Esophagus squamous epithelium (tissue), 5 donors: ENCODE data around the gene CRLF1. TPM values are rescaled to one million over a fixed set of nuclear protein-coding genes. Genes with fewer than 3 reads are reported as not detected.
A peak's percentile ranks its signal among the peaks of the same experiment; 100 is the strongest.

Source experiments
- DNase-seq: peaks from one replicate; lab custom pipeline; 2025; lab: John Stamatoyannopoulos, UW
- H3K27ac ChIP-seq, 4 donors: fragments of 200-600 bp; sonication (generic); one replicate each; pipeline ENCODE4 v1.5.1; 2016 to 2019; ENCODE audit warnings: mild to moderate bottlenecking in 1 of 4
- H3K27me3 ChIP-seq, 4 donors: fragments of 200-600 bp; sonication (generic); 1 replicate in 3 of 4; 2 replicates in 1 of 4; pipeline versions ENCODE4 v1.5.1 to v1.6.0; 2017 to 2021; ENCODE audit warnings: antibody characterized with exemption in 1 of 4
- H3K36me3 ChIP-seq, 3 donors: fragments of 200-600 bp; sonication (generic); one replicate each; pipeline ENCODE4 v1.5.1; 2016 to 2019
- H3K4me1 ChIP-seq, 3 donors: fragments of 200-600 bp; sonication (generic); one replicate each; pipeline ENCODE4 v1.5.1; 2017 to 2019
- H3K4me3 ChIP-seq, 4 donors: fragments of 200-600 bp; sonication (generic); 1 replicate in 3 of 4; 2 replicates in 1 of 4; pipeline ENCODE4 v1.5.1; 2016 to 2019; ENCODE audit warnings: mild to moderate bottlenecking in 2 of 4, moderate library complexity in 1 of 4
- H3K9me3 ChIP-seq, 3 donors: fragments of 200-600 bp; sonication (generic); one replicate each; pipeline ENCODE4 v1.5.1; 2016 to 2019
- POLR2A ChIP-seq, 4 donors: fragments of 450-650 bp; IDR thresholded peaks; one replicate each; pipeline ENCODE4 v1.6.1; 2017; ENCODE audit warnings: antibody characterized with exemption in 4 of 4, mild to moderate bottlenecking in 4 of 4, moderate library complexity in 3 of 4
- WGBS, 2 donors: methylation state at CpG; one replicate each; pipeline ENCODE4 v1.1.5; 2018; 5-methylcytosine and 5-hydroxymethylcytosine counted together
- intact Hi-C: fragments of 100-400 bp; cut with DNase I; formaldehyde crosslinking; loops from one replicate; pipeline ENCODE4 v1.15.0; 2022
- total RNA-seq, 4 donors: library from RNA; depleted of rRNA; stranded (reverse); fragments of >200 nt; gene quantifications; one replicate each; pipeline ENCODE4 v1.1.0, GENCODE V29; 2016
- TF ChIP-seq, protein P1 (sequence below), 6 experiments: fragments of 450-650 bp in 4 of 6; fragments of 200-600 bp in 2 of 6; sonication (generic) in 2 of 6; IDR thresholded peaks; one replicate each; pipeline ENCODE4 v1.5.1; 2016 to 2019; ENCODE audit warnings: antibody characterized with exemption in 6 of 6, mild to moderate bottlenecking in 4 of 6, moderate library complexity in 4 of 6
- donor health status: DM: yes; HTN: yes; CAD: no.

CRLF1 gene
- total RNA-seq, 4 donors from 2014 or later: 13.2 to 82.6 (median 19.3) TPM

DNA sequence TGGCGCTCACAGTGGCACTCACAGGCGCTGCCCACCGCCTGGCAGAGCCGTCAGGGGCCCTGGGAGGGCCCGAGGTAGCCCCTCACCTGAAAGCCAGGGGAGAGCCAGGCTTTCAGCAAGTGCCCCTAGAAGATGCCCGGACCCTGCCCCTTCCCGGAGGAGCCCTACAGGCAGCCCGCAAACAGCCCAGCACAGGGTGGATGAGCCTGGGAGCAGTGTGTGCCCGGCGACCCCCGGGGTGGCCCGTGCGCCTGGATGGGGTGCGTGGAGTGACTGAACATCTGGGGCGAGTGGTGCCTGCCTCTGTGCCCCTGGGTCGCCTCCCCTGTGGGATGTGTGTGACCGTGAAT, 1.4 kb downstream of the CRLF1 start:
- H3K27ac ChIP-seq: peak overlapping the region in 1 of 4 donors; percentile 52
- no peaks in the 10 kb centered on the region for H3K36me3 ChIP-seq
- peaks cover 11 to 96% (median 17%) of the 10 kb centered on the region in 4 donors for H3K27me3 ChIP-seq
- TF ChIP-seq POLR2A (IDR thresholded peaks at IDR 0.05): no peak
- TF ChIP-seq, protein P1, sequence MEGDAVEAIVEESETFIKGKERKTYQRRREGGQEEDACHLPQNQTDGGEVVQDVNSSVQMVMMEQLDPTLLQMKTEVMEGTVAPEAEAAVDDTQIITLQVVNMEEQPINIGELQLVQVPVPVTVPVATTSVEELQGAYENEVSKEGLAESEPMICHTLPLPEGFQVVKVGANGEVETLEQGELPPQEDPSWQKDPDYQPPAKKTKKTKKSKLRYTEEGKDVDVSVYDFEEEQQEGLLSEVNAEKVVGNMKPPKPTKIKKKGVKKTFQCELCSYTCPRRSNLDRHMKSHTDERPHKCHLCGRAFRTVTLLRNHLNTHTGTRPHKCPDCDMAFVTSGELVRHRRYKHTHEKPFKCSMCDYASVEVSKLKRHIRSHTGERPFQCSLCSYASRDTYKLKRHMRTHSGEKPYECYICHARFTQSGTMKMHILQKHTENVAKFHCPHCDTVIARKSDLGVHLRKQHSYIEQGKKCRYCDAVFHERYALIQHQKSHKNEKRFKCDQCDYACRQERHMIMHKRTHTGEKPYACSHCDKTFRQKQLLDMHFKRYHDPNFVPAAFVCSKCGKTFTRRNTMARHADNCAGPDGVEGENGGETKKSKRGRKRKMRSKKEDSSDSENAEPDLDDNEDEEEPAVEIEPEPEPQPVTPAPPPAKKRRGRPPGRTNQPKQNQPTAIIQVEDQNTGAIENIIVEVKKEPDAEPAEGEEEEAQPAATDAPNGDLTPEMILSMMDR (IDR thresholded peaks at IDR 0.05): no peak
- no peak for DNase-seq
- H3K9me3 ChIP-seq: no peaks in the 10 kb centered on the region
- H3K4me3 ChIP-seq: peak overlapping the region; percentile 28 to 63 (median 41)
- WGBS, 2 donors: 30% methylated on average over 2 of the region's 17 CpGs; no CpG with 5 or more reads in 1 of the 2 donors
- H3K4me1 ChIP-seq: peaks cover 16 to 48% (median 21%) of the 10 kb centered on the region in 3 donors
- intact Hi-C loops: no loop called here

DNA sequence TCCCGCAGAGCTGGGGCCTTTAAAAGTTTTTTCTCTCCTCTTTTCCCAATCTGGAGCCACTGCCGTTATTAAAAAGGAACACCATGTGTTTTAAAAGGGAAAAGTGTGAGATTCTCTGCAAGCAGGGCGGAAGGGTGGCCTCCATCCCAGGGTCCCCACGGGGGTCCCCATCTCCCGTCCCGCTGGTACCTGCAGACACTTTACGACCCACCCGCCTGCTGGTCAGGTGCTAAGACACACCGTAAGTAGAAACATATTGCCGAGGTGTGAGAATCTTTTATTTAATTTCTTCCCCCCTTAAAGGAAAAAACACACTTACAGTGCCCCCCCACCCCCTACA, 1.8 kb downstream of the CRLF1 start:
- WGBS, 2 donors: 46 to 58% methylated on average over 8 to 9 of the region's 10 CpGs
- H3K27ac ChIP-seq: no peak overlapping the region
- H3K27me3 ChIP-seq: peaks cover 7 to 96% (median 13%) of the 10 kb centered on the region in 4 donors

DNA sequence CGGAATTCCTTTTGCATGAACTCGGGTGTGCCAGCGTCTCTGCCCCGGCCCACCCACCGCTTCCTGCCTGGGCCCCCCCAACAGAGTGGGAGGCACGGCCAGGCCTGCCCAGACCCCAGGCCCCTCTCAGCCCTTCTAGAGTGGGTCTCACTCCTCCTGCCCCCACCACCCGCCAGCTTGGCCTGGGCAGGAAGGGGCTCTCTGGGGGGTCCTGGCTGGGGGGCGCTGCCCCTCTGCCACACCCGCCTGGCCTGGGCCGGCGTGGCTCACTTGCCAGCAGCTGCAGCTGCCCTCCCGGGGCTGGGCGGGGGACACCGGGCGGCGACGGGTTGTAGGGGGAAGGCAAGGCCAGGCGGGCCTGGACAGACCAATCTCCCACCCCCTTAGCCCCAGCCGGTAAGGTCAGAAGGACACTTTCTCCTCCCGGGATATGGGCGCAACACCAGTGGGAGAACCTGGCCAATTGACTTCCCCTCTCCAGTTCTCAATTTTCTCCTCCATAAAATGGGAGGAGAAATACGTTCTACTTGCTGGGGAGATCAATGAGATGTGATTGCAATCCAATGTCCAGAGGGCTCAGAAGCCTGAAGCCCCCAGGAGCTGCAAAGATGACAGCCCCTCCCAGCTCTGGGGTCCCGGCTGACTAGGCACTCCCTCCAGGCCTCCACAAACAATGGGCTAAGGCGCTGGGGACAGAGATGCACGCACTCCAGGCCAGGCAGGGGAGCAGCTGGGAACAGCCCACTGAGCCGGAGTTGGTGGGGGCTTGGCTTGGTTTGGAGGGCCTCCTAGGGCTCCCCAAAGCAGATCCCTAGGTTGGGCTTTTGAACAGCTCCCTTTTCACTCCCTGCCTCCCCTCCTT, 2.4 kb downstream of the CRLF1 start:
- no peak for DNase-seq
- peak overlapping the region in 2 of 4 donors; percentile 60 to 65 for H3K27ac ChIP-seq
- H3K36me3 ChIP-seq: no peaks in the 10 kb centered on the region
- intact Hi-C loops: no loop called here
- peak overlapping the region in 2 of 4 donors; percentile 49 to 63 for H3K4me3 ChIP-seq
- no peaks in the 10 kb centered on the region for H3K9me3 ChIP-seq
- H3K4me1 ChIP-seq: peaks cover 16 to 48% (median 21%) of the 10 kb centered on the region in 3 donors
- TF ChIP-seq, protein P1 (IDR thresholded peaks at IDR 0.05): no peak
- no peak for TF ChIP-seq POLR2A (IDR thresholded peaks at IDR 0.05)
- H3K27me3 ChIP-seq: peaks cover 4 to 96% (median 9%) of the 10 kb centered on the region in 4 donors
- WGBS, 2 donors: 39 to 60% methylated on average over 4 to 8 of the region's 26 CpGs

More for the DNA sequence above, 1.8 kb downstream of the CRLF1 start:
- no peaks in the 10 kb centered on the region for H3K36me3 ChIP-seq
- intact Hi-C loops: no loop called here
- H3K9me3 ChIP-seq: no peaks in the 10 kb centered on the region
- no peak for TF ChIP-seq POLR2A (IDR thresholded peaks at IDR 0.05)
- TF ChIP-seq, protein P1 (IDR thresholded peaks at IDR 0.05): no peak
- peaks cover 16 to 48% (median 21%) of the 10 kb centered on the region in 3 donors for H3K4me1 ChIP-seq
- H3K4me3 ChIP-seq: peak overlapping the region in 2 of 4 donors; percentile 49 to 63
- no peak for DNase-seq

DNA sequence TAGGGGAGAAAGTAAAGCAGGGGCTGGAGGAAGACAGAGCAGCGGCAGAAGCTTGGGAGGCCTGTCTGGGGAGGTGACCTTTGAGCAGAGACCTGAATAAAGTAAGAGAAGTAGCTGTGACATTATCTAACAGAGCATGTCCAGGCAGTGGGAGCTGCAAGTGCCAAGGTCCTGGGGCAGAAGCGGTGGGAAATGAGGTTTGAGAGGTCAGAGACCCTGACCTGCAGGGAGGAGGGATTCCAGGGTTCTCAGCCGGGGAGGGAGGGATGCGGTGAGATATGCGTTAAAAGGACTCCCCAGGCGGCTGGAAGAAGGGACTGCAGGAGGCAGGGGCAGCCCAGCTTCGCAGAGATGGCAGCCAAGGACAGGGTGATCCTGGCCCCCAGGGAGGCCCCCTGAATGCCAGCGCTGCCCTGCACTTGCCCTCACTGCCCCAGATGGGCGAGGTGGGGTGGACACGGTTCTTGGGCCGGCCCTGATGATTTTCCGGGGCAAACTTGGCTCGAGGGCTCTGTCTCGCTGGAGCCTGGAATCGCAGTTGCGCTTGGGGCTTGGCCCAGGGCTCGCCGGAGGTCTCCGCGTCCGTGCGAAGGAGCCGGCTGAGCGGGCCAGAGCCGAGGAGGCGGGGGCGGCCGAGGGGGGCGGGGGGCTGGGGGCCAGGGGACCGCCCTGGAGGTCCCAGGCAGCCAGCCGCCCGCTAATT, 3.2 kb downstream of the CRLF1 start:
- Histone ChIP-seq H3K36me3 (no peaks in the 10 kb centered on the region), H3K4me1 (peaks cover 16 to 48% (median 21%) of the 10 kb centered on the region in 3 donors), H3K9me3 (no peaks in the 10 kb centered on the region), H3K4me3 (peak overlapping the region in 2 of 4 donors; percentile 49 to 63), H3K27me3 (peaks cover 4 to 96% (median 9%) of the 10 kb centered on the region in 4 donors), H3K27ac (peak overlapping the region in 2 of 4 donors; percentile 60 to 65)
- DNase-seq: no peak
- intact Hi-C loops: no loop called here
- TF ChIP-seq, protein P1 (IDR thresholded peaks at IDR 0.05): peak in 1 of 6 experiments; percentile 21
- no peak for TF ChIP-seq POLR2A (IDR thresholded peaks at IDR 0.05)
- 51 to 62% methylated on average over 7 of the region's 32 CpGs for WGBS, 2 donors
